Fibroblast of lung (primary cell): ENCODE results near the gene ARAP2. TPM values are rescaled to one million over a fixed set of nuclear protein-coding genes. Genes with fewer than 3 reads are reported as not detected.

Experiments
- DNase-seq, 2 donors: peaks; one replicate each; pipeline versions ENCODE4 v3.0.0 to v3.0.0-alpha.2; 2010; ENCODE audit warnings: low read depth in 2 of 2
- H2AFZ ChIP-seq: 2 replicates; pipeline ENCODE4 v1.5.1; 2012; ENCODE audit warnings: low read length, control low read depth, inconsistent platforms
- H3K27ac ChIP-seq: 2 replicates; pipeline ENCODE4 v1.5.1; 2011; ENCODE audit warnings: low read length, control low read depth; ENCODE audit not compliant: insufficient read depth
- H3K27me3 ChIP-seq: 2 replicates; pipeline ENCODE4 v1.5.1; 2011; ENCODE audit warnings: mild to moderate bottlenecking, low read length; ENCODE audit not compliant: control insufficient read depth, insufficient read depth
- H3K36me3 ChIP-seq: 2 replicates; pipeline ENCODE4 v1.5.1; 2011; ENCODE audit warnings: low read length; ENCODE audit not compliant: control insufficient read depth, insufficient read depth
- H3K4me1 ChIP-seq: 2 replicates; pipeline ENCODE4 v1.5.1; 2011; ENCODE audit warnings: low read length; ENCODE audit not compliant: control insufficient read depth, insufficient read depth; ENCODE audit errors: extremely low read depth
- H3K4me2 ChIP-seq: 2 replicates; pipeline ENCODE4 v1.5.1; 2011; ENCODE audit warnings: low read length, control low read depth; ENCODE audit not compliant: insufficient read depth; ENCODE audit errors: extremely low read depth
- H3K4me3 ChIP-seq, 4 experiments: fragments of 200-600 bp in 1 of 4; sonication (generic) in 1 of 4; replicated peaks in 1 of 4; 2 replicates each; pipeline ENCODE4 v1.5.1; 2011 to 2016; ENCODE audit warnings: low read length in 4 of 4, low read depth in 3 of 4, mild to moderate bottlenecking in 3 of 4, control low read depth in 2 of 4, inconsistent platforms in 1 of 4, mixed read lengths in 1 of 4; ENCODE audit not compliant: insufficient read depth in 1 of 4; ENCODE audit errors: control extremely low read depth in 1 of 4
- H3K79me2 ChIP-seq: 2 replicates; pipeline ENCODE4 v1.5.1; 2012; ENCODE audit warnings: mild to moderate bottlenecking, low read length, inconsistent platforms; ENCODE audit not compliant: control insufficient read depth, insufficient read depth
- H3K9ac ChIP-seq: 2 replicates; pipeline ENCODE4 v1.5.1; 2011; ENCODE audit warnings: mild to moderate bottlenecking, low read length, control low read depth; ENCODE audit not compliant: insufficient read depth
- H3K9me3 ChIP-seq: 2 replicates; pipeline ENCODE4 v1.5.1; 2012; ENCODE audit warnings: low read depth, low read length; ENCODE audit not compliant: control insufficient read depth, insufficient read depth
- H4K20me1 ChIP-seq: 2 replicates; pipeline ENCODE4 v1.5.1; 2011; ENCODE audit warnings: low read length; ENCODE audit not compliant: control insufficient read depth, insufficient read depth; ENCODE audit errors: extremely low read depth
- EZH2 ChIP-seq: IDR thresholded peaks from 2 replicates; pipeline ENCODE4 v1.5.1; 2012; ENCODE audit warnings: low read length, control low read depth, mild to moderate bottlenecking; ENCODE audit errors: missing control alignments
- polyA plus RNA-seq, 2 donors: library from polyadenylated mRNA; depleted of rRNA in 1 of 2; stranded (reverse) in 1 of 2; unstranded in 1 of 2; fragments of >200 nt; gene quantifications; 2 replicates each; pipeline ENCODE4 v1.2.1, GENCODE V29; 2011 to 2012; ENCODE audit warnings: missing spikeins in 1 of 2
- total RNA-seq: library from RNA; depleted of rRNA; stranded (reverse); fragments of >200 nt; gene quantifications from 2 replicates; pipeline ENCODE4 v1.2.1, GENCODE V29; 2014
- TF ChIP-seq, protein P1 (sequence below), 2 donors: IDR thresholded peaks in 1 of 2; conservative IDR thresholded peaks in 1 of 2; 1 replicate in 1 of 2; 2 replicates in 1 of 2; pipeline ENCODE4 v1.5.1; 2011 to 2012; ENCODE audit warnings: low read length in 2 of 2, control low read depth in 1 of 2, inconsistent platforms in 1 of 2, low read depth in 1 of 2, mild to moderate bottlenecking in 1 of 2

The ARAP2 gene
- total and polyA plus RNA-seq, 2 donors (not counting 1 experiment from before 2014, with no cell fraction given), result 0.05 to 3.0 TPM

DNA sequence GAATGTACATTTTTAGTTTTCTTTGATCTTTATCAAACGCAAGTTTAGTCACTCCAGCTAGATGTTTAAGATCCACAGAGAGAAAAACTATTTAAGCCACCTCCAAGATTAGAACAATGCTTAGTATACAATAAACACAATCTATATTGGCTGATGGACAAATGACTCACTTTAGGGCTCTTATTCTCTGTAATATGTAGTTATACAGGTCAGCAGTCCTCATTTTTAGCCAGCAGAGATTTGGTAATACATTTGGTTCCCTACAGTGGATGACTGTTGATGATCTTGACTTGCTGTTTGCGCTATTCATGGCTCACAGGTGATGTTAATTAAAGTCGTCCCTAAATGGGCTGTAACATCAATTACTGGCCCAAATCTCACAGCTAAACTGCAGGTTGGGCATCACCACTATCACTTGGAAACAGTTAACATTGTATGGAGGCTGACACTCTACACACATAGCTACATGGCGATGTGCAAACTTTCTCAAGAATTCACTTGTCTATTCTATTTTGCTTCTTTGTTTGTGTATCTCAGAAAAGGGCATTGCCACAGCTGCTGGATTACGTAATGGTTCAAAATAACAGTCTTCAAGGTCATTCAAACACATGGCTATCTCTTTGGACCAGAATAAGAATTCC is 25.3 kb upstream of the ARAP2 start:
- no peaks in the 10 kb centered on the region for H3K9me3 ChIP-seq
- no peak overlapping the region for H3K9ac ChIP-seq
- no peaks in the 10 kb centered on the region for H3K79me2 ChIP-seq
- H3K27me3 ChIP-seq, result no peaks in the 10 kb centered on the region
- H3K4me3 ChIP-seq, result no peak overlapping the region
- TF ChIP-seq, protein P1, sequence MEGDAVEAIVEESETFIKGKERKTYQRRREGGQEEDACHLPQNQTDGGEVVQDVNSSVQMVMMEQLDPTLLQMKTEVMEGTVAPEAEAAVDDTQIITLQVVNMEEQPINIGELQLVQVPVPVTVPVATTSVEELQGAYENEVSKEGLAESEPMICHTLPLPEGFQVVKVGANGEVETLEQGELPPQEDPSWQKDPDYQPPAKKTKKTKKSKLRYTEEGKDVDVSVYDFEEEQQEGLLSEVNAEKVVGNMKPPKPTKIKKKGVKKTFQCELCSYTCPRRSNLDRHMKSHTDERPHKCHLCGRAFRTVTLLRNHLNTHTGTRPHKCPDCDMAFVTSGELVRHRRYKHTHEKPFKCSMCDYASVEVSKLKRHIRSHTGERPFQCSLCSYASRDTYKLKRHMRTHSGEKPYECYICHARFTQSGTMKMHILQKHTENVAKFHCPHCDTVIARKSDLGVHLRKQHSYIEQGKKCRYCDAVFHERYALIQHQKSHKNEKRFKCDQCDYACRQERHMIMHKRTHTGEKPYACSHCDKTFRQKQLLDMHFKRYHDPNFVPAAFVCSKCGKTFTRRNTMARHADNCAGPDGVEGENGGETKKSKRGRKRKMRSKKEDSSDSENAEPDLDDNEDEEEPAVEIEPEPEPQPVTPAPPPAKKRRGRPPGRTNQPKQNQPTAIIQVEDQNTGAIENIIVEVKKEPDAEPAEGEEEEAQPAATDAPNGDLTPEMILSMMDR (conservative IDR thresholded peaks at IDR 0.05 in 1 of 2, IDR thresholded peaks at IDR 0.05 in 1 of 2; ENCODE audit: low read depth in 1 of 2, low read length in 2 of 2), result no peak
- no peak for TF ChIP-seq EZH2
- H3K4me2 ChIP-seq, result no peak overlapping the region
- no peak overlapping the region for H3K27ac ChIP-seq
- no peak for DNase-seq
- no peaks in the 10 kb centered on the region for H3K36me3 ChIP-seq
- H2AFZ ChIP-seq, result no peak overlapping the region
- H4K20me1 ChIP-seq, result no peaks in the 10 kb centered on the region
- no peaks in the 10 kb centered on the region for H3K4me1 ChIP-seq

DNA sequence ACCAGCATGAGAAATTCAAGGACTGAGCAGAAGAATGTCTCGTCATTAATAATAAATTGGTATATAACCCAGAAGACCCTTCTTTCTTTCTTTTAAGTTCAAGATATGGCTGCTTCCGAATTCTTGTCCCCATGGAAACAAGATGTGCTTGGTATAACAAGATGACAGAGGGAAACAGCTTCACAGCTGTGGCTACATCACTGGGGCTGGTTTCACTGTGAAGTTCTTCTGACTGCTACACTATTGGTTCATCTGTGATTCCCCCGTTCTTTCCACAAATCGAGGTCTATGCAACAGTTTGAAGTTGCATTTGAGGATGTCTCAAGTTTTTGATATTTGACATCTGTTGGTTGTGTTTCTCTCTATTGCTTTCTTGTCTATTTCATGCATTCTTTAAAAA is 24.8 kb upstream of the ARAP2 start:
- DNase-seq, result no peak
- H4K20me1 ChIP-seq, result no peaks in the 10 kb centered on the region
- no peaks in the 10 kb centered on the region for H3K79me2 ChIP-seq
- H3K4me2 ChIP-seq, result no peak overlapping the region
- H3K4me3 ChIP-seq, result no peak overlapping the region
- no peaks in the 10 kb centered on the region for H3K36me3 ChIP-seq
- H3K27me3 ChIP-seq, result no peaks in the 10 kb centered on the region
- no peaks in the 10 kb centered on the region for H3K9me3 ChIP-seq
- no peaks in the 10 kb centered on the region for H3K4me1 ChIP-seq
- H3K9ac ChIP-seq, result no peak overlapping the region
- H3K27ac ChIP-seq, result no peak overlapping the region
- TF ChIP-seq, protein P1 (conservative IDR thresholded peaks at IDR 0.05 in 1 of 2, IDR thresholded peaks at IDR 0.05 in 1 of 2; ENCODE audit: low read depth in 1 of 2, low read length in 2 of 2), result no peak
- TF ChIP-seq EZH2, result no peak
- H2AFZ ChIP-seq, result no peak overlapping the region

GRCh38 chr4:36267486-36268268 is 23.4 kb upstream of the ARAP2 start:
- Histone ChIP-seq H3K27me3 (no peaks in the 10 kb centered on the region), H3K9ac (no peak overlapping the region), H3K36me3 (no peaks in the 10 kb centered on the region), H3K9me3 (no peaks in the 10 kb centered on the region), H3K4me1 (no peaks in the 10 kb centered on the region), H3K79me2 (no peaks in the 10 kb centered on the region), H3K27ac (no peak overlapping the region), H2AFZ (no peak overlapping the region), H3K4me2 (no peak overlapping the region), H4K20me1 (no peaks in the 10 kb centered on the region), H3K4me3 (no peak overlapping the region)
- no peak for DNase-seq
- TF ChIP-seq, protein P1 (conservative IDR thresholded peaks at IDR 0.05 in 1 of 2, IDR thresholded peaks at IDR 0.05 in 1 of 2; ENCODE audit: low read depth in 1 of 2, low read length in 2 of 2), result no peak
- no peak for TF ChIP-seq EZH2
